GM10266 (cell line): ENCODE results near the gene KBTBD6.

Experiments used
- DNase-seq: peaks from one replicate; pipeline ENCODE4 v3.0.0; 2012; ENCODE audit errors: extremely low spot score
- CTCF ChIP-seq: IDR thresholded peaks from 2 replicates; pipeline ENCODE4 v1.5.1; 2012; ENCODE audit warnings: mild to moderate bottlenecking, low read depth; ENCODE audit not compliant: control insufficient read depth, insufficient read depth; ENCODE audit errors: missing control alignments

KBTBD6 gene

GRCh38 chr13:41130356-41130755 lies 2.2 kb downstream of the KBTBD6 start:
- no peak for TF ChIP-seq CTCF

GRCh38 chr13:41127701-41128100 lies 4.9 kb downstream of the KBTBD6 start:
- DNase-seq = no peak
- no peak for TF ChIP-seq CTCF

More at GRCh38 chr13:41130356-41130755, 2.2 kb downstream of the KBTBD6 start:
- DNase-seq = no peak

GRCh38 chr13:41122838-41123237 lies 9.8 kb downstream of the KBTBD6 start:
- TF ChIP-seq CTCF = no peak
- DNase-seq = no peak

GRCh38 chr13:41117869-41118268 lies 14.7 kb downstream of the KBTBD6 start:
- no peak for TF ChIP-seq CTCF
- no peak for DNase-seq

- TF ChIP-seq CTCF = no peak
- DNase-seq = no peak
Observed at GRCh38 chr13:41111454-41111853, 21.1 kb downstream of the KBTBD6 start.

GRCh38 chr13:41107584-41108014 lies 25.0 kb downstream of the KBTBD6 start:
- no peak for DNase-seq
- TF ChIP-seq CTCF = no peak

GRCh38 chr13:41107104-41107571 lies 25.5 kb downstream of the KBTBD6 start:
- DNase-seq = no peak
- TF ChIP-seq CTCF = no peak
